Measurements from ENCODE around the gene DGKG. TPM values are rescaled to one million over a fixed set of nuclear protein-coding genes. Genes with fewer than 3 reads are reported as not detected.

Gene DGKG
- total RNA-seq, 2 donors from 2014 or later: 0.34 to 5.5 TPM

GRCh38 chr3:186339180-186339918, 22.7 kb downstream of the DGKG start:
- peak in 1 of 2 donors; percentile 46 for ATAC-seq
- DNase-seq (ENCODE audit: low spot score in 2 of 2): no peak
- peaks cover 6 to 7% of the 10 kb centered on the region in 2 donors for H3K36me3 Mint-ChIP-seq
- H3K27ac Mint-ChIP-seq: no peak overlapping the region
- H3K9me3 Mint-ChIP-seq: peaks cover 7 to 9% of the 10 kb centered on the region in 2 donors

- ATAC-seq (no peak), DNase-seq (ENCODE audit: low spot score in 2 of 2) (no peak)
- Mint-ChIP-seq H3K9me3 (no peaks in the 10 kb centered on the region), H3K36me3 (no peaks in the 10 kb centered on the region), H3K27ac (no peak overlapping the region)
Measured at GRCh38 chr3:186333256-186333655, 28.8 kb downstream of the DGKG start.

- Mint-ChIP-seq H3K36me3 (no peaks in the 10 kb centered on the region), H3K27ac (peak overlapping the region in 1 of 2 donors; percentile 33), H3K9me3 (no peaks in the 10 kb centered on the region)
- ATAC-seq: no peak
- DNase-seq (ENCODE audit: low spot score in 2 of 2): no peak
Measured at GRCh38 chr3:186330772-186331460, 31.1 kb downstream of the DGKG start.

GRCh38 chr3:186329589-186329988, 32.4 kb downstream of the DGKG start:
- ATAC-seq (no peak), DNase-seq (ENCODE audit: low spot score in 2 of 2) (no peak)
- Mint-ChIP-seq H3K27ac (no peak overlapping the region), H3K9me3 (no peaks in the 10 kb centered on the region), H3K36me3 (no peaks in the 10 kb centered on the region)

GRCh38 chr3:186327912-186328487, 34.0 kb downstream of the DGKG start:
- Mint-ChIP-seq H3K27ac (no peak overlapping the region), H3K9me3 (no peaks in the 10 kb centered on the region), H3K36me3 (no peaks in the 10 kb centered on the region)
- no peak for ATAC-seq
- DNase-seq (ENCODE audit: low spot score in 2 of 2): no peak

GRCh38 chr3:186322761-186323160, 39.3 kb downstream of the DGKG start:
- H3K27ac Mint-ChIP-seq: no peak overlapping the region
- no peaks in the 10 kb centered on the region for H3K36me3 Mint-ChIP-seq
- no peak for ATAC-seq
- no peak for DNase-seq (ENCODE audit: low spot score in 2 of 2)
- H3K9me3 Mint-ChIP-seq: no peaks in the 10 kb centered on the region

GRCh38 chr3:186321746-186322145, 40.3 kb downstream of the DGKG start:
- H3K27ac Mint-ChIP-seq: no peak overlapping the region

GRCh38 chr3:186320862-186321568, 41.0 kb downstream of the DGKG start:
- Mint-ChIP-seq H3K9me3 (no peaks in the 10 kb centered on the region), H3K27ac (no peak overlapping the region), H3K36me3 (no peaks in the 10 kb centered on the region)
- DNase-seq (ENCODE audit: low spot score in 2 of 2) (no peak), ATAC-seq (peak in 1 of 2 donors; percentile 64)

More at GRCh38 chr3:186321746-186322145, 40.3 kb downstream of the DGKG start:
- Mint-ChIP-seq H3K9me3 (no peaks in the 10 kb centered on the region), H3K36me3 (no peaks in the 10 kb centered on the region)
- DNase-seq (ENCODE audit: low spot score in 2 of 2): no peak
- ATAC-seq: no peak

GRCh38 chr3:186319945-186320344, 42.1 kb downstream of the DGKG start:
- ATAC-seq (no peak), DNase-seq (ENCODE audit: low spot score in 2 of 2) (no peak)
- Mint-ChIP-seq H3K27ac (no peak overlapping the region), H3K36me3 (no peaks in the 10 kb centered on the region), H3K9me3 (peaks cover 0 to 5% of the 10 kb centered on the region in 2 donors)

- Mint-ChIP-seq H3K9me3 (peaks cover 0 to 5% of the 10 kb centered on the region in 2 donors), H3K27ac (no peak overlapping the region), H3K36me3 (no peaks in the 10 kb centered on the region)
- no peak for ATAC-seq
- DNase-seq (ENCODE audit: low spot score in 2 of 2): no peak
Measured at GRCh38 chr3:186318135-186318534, 43.9 kb downstream of the DGKG start.

- H3K36me3 Mint-ChIP-seq: no peaks in the 10 kb centered on the region
- DNase-seq (ENCODE audit: low spot score in 2 of 2) (no peak), ATAC-seq (no peak)
- peaks cover 0 to 5% of the 10 kb centered on the region in 2 donors for H3K9me3 Mint-ChIP-seq
- H3K27ac Mint-ChIP-seq: no peak overlapping the region
Measured at GRCh38 chr3:186317478-186317877, 44.6 kb downstream of the DGKG start.

- no peaks in the 10 kb centered on the region for H3K36me3 Mint-ChIP-seq
- DNase-seq (ENCODE audit: low spot score in 2 of 2): no peak
- peaks cover 0 to 5% of the 10 kb centered on the region in 2 donors for H3K9me3 Mint-ChIP-seq
Measured at GRCh38 chr3:186316666-186317260, 45.3 kb downstream of the DGKG start.

GRCh38 chr3:186315581-186316354, 46.3 kb downstream of the DGKG start:
- no peak overlapping the region for H3K27ac Mint-ChIP-seq
- no peak for ATAC-seq

More at GRCh38 chr3:186316666-186317260, 45.3 kb downstream of the DGKG start:
- ATAC-seq: no peak
- no peak overlapping the region for H3K27ac Mint-ChIP-seq

GRCh38 chr3:186314896-186315295, 47.1 kb downstream of the DGKG start:
- Mint-ChIP-seq H3K36me3 (no peaks in the 10 kb centered on the region), H3K9me3 (peaks cover 0 to 5% of the 10 kb centered on the region in 2 donors), H3K27ac (no peak overlapping the region)
- ATAC-seq (no peak), DNase-seq (ENCODE audit: low spot score in 2 of 2) (no peak)

More at GRCh38 chr3:186315581-186316354, 46.3 kb downstream of the DGKG start:
- Mint-ChIP-seq H3K36me3 (no peaks in the 10 kb centered on the region), H3K9me3 (peaks cover 0 to 5% of the 10 kb centered on the region in 2 donors)
- DNase-seq (ENCODE audit: low spot score in 2 of 2): no peak

GRCh38 chr3:186311441-186311840, 50.6 kb downstream of the DGKG start:
- ATAC-seq (no peak), DNase-seq (ENCODE audit: low spot score in 2 of 2) (no peak)
- peaks cover 0 to 5% of the 10 kb centered on the region in 2 donors for H3K9me3 Mint-ChIP-seq
- H3K36me3 Mint-ChIP-seq: no peaks in the 10 kb centered on the region
- H3K27ac Mint-ChIP-seq: no peak overlapping the region

GRCh38 chr3:186308549-186308948, 53.5 kb downstream of the DGKG start:
- no peak overlapping the region for H3K27ac Mint-ChIP-seq
- ATAC-seq: no peak
- H3K9me3 Mint-ChIP-seq: no peaks in the 10 kb centered on the region
- H3K36me3 Mint-ChIP-seq: no peaks in the 10 kb centered on the region
- DNase-seq (ENCODE audit: low spot score in 2 of 2): no peak
